Activated CD8-positive, alpha-beta memory T cell treated with anti-CD3 and anti-CD28 coated beads, Interleukin-2, amount 50 U/mL, for 1 hour (primary cell): ENCODE data around the gene COL1A1.

ENCODE experiments used
- DNase-seq: peaks from one replicate; pipeline ENCODE4 v3.0.0-alpha.2; 2020; ENCODE audit errors: extremely low read depth

COL1A1 gene

DNA sequence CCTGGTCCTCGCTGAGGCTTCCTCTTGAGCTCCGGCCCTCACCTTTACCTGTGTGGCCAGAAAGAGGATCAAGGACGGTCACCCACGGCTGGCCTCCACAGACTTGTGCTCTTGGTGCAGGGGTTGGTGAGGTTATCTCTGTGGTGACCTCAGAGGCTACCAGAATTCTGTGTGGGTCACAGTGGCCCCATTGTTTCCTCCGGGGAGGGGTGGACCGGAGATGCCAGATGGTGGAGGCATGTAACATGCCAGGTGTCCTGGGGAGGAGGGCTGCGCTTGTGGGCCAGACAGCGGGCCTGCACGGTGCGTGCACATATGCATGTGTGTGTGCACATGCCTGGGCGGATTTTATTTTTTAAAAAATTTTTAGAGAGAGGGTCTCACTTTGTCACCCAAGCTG is 29.3 kb downstream of the COL1A1 start:
- DNase-seq: no peak

- no peak for DNase-seq
Observed at GRCh38 chr17:50171371-50172071, 29.9 kb downstream of the COL1A1 start.

GRCh38 chr17:50170662-50171370 is 30.6 kb downstream of the COL1A1 start:
- DNase-seq: no peak

GRCh38 chr17:50169881-50170459 is 31.5 kb downstream of the COL1A1 start:
- DNase-seq: no peak

GRCh38 chr17:50169121-50169764 is 32.2 kb downstream of the COL1A1 start:
- peak; percentile 36 for DNase-seq

- no peak for DNase-seq
Observed at GRCh38 chr17:50168319-50168718, 33.1 kb downstream of the COL1A1 start.

DNA sequence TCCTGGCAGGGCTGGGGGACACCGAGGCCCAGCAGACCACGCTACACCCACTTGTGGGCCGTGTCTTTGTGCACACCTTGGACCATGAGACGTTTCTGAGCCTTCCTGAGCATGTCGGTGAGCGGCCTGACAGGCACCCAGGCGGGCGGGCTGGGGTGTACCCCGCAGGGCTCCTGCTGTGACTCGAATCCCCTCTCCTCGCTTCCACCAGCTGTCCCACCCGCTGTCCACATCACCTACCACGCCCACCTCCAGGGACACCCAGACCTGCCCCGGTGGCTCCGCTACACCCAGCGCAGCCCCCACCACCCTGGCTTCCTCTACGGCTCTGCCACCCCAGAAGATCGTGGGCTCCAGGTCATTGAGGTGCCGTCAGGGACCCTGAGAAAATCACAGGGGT is 34.1 kb downstream of the COL1A1 start:
- DNase-seq: no peak

- no peak for DNase-seq
Observed at GRCh38 chr17:50166518-50167181, 34.8 kb downstream of the COL1A1 start.

DNA sequence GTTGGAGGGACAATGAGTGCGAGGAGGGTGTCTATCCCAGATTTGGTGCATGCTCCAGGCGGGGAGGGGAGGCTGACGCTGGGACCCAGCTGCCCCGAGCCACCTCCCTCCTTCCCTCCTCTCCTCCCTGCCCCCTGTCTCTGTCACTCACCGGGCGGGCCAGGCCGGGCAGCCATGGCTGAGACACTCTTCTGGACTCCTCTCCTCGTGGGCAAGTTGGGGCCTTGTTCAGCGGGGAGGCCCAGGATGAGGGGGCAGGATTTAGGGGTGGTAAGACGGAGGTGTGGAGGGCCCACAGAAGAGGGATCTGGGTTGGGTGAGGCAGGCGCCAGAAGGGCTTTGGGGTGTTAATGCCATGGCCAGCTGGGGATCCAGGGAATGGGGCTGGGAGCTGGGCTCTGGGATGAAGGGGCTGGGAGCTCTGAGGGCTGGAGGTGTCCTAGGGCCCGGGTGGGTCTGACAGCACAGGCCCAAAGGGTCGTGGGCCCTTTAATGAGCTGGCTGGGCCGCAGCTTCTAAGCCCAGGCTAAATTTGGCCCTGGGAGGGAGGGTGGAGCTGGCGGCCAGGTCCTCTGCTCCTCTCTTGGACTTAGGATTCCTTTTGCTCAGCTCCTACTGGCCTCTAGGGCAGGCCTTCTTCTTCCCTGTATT is 35.4 kb downstream of the COL1A1 start, which contains the start of gene SGCA:
Gene SGCA, plus strand, starts transcription at position 139 of the 651 bp plus-strand sequence. Its CDS starts 36 bp downstream, at position 175.
- DNase-seq: no peak

- no peak for DNase-seq
Observed at GRCh38 chr17:50165466-50165865, 36.0 kb downstream of the COL1A1 start.

DNA sequence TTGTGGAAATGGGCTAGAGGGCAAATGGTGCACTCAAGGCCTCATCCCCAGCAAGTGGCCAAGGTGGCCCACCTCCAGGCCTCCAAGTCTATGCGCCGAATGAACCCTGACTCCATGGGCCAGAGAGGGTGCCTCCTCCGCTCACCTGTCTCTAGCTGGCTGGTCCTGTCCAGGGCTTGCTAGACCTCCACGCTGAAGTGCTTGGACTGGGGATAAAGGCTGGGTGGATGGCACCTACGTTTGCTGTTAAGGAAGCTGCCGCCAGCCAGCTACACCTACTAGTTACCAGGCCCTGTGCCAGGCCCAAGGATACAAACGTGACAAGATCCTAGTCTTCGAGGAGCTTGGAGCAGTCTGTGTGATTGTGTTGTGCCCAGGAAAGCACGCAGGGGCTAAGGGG is 36.4 kb downstream of the COL1A1 start:
- DNase-seq: no peak

DNA sequence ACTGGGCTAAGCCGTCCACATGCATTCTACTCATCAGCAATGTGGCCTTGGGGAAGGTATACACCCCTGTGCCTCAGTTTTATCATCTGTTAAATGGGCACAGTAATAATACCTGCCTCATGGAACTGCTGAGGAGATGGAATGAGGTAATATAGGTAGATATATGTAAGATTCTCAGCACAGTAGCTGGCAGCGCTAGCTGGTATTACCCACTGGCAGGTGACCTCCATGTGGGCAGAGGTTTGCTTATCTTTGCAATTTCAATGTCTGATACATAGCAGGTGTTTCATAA is 36.8 kb downstream of the COL1A1 start:
- no peak for DNase-seq

- DNase-seq: no peak
Observed at GRCh38 chr17:50163843-50164696, 37.4 kb downstream of the COL1A1 start.

DNA sequence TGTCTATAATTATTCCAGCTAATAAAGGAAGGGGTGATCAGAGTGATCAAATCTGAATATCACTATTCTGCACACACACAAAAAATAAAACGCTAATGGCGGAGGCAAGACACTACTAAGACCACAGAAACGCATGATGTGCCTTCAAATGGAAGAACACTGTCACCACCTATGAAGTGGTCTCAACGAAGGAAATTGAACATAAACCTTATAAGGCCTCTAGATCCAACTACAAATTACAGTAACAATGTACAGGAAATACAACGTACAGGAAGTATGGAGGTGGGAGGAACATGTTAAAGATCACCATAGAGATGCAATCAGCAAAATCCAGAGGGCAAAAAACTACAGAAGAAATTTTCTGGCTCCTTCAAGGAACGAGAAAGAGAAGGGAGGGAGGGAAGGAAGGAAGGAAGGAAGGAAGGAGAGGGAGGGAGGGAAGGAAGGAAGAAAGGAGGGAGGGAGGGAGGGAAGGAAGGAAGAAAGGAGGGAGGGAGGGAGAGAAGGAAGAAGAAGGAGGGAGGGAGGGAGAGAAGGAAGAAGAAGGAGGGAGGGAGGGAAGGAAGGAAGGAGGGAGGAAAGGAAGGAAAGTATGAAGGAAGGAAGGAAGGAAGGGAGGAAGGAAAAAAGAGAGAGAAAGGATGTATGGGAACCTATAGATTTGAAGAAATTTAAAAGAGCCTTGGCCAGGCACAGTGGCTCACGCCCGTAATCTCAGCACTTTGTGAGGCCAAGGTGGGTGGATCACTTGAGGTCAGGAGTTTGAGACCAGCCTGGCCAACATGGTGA is 38.8 kb downstream of the COL1A1 start:
- DNase-seq: no peak

- no peak for DNase-seq
Observed at GRCh38 chr17:50161911-50162288, 39.5 kb downstream of the COL1A1 start.

- peak; percentile 87 for DNase-seq
Observed at GRCh38 chr17:50161023-50161910, 40.2 kb downstream of the COL1A1 start.

- no peak for DNase-seq
Observed at GRCh38 chr17:50157891-50158290, 43.5 kb downstream of the COL1A1 start.

- no peak for DNase-seq
Observed at GRCh38 chr17:50155115-50155819, 46.2 kb downstream of the COL1A1 start.
